H9 (cell line): ENCODE data around the gene ZMYND12. TPM values are rescaled to one million over a fixed set of nuclear protein-coding genes. Genes with fewer than 3 reads are reported as not detected.

ENCODE experiments used
- DNase-seq: peaks from one replicate; pipeline ENCODE4 v3.0.0-alpha.2; 2017
- H2AFZ ChIP-seq: one replicate; pipeline ENCODE4 v1.6.1; 2013; ENCODE audit warnings: mild to moderate bottlenecking, low read length, control low read depth, moderate library complexity
- H2AK5ac ChIP-seq: 2 replicates; pipeline ENCODE4 v1.6.1; 2013; ENCODE audit warnings: low read length, control low read depth, mixed read lengths; ENCODE audit not compliant: insufficient read length
- H2BK120ac ChIP-seq: one replicate; pipeline ENCODE4 v1.6.1; 2013; ENCODE audit warnings: low read depth, mild to moderate bottlenecking, low read length, control low read depth, inconsistent platforms; ENCODE audit not compliant: poor library complexity, severe bottlenecking
- H2BK12ac ChIP-seq: 2 replicates; pipeline ENCODE4 v1.6.1; 2013; ENCODE audit warnings: low read length, control low read depth, mixed read lengths, low read depth; ENCODE audit not compliant: insufficient read length
- H2BK15ac ChIP-seq: 2 replicates; pipeline ENCODE4 v1.6.1; 2013; ENCODE audit warnings: low read depth, low read length, control low read depth
- H2BK20ac ChIP-seq: one replicate; pipeline ENCODE4 v1.6.1; 2013; ENCODE audit warnings: low read depth, mild to moderate bottlenecking, low read length, control low read depth, inconsistent platforms; ENCODE audit not compliant: poor library complexity, severe bottlenecking
- H2BK5ac ChIP-seq: 2 replicates; pipeline ENCODE4 v1.6.1; 2013; ENCODE audit warnings: low read length, control low read depth, mixed read lengths; ENCODE audit not compliant: insufficient read length
- H3K14ac ChIP-seq: 2 replicates; pipeline ENCODE4 v1.6.1; 2013; ENCODE audit warnings: low read length, control low read depth; ENCODE audit not compliant: insufficient read depth
- H3K18ac ChIP-seq: 2 replicates; pipeline ENCODE4 v1.6.1; 2013; ENCODE audit warnings: low read depth, mild to moderate bottlenecking, mixed read lengths, low read length, control low read depth; ENCODE audit not compliant: insufficient read length
- H3K23ac ChIP-seq: 2 replicates; pipeline ENCODE4 v1.6.1; 2013; ENCODE audit warnings: low read length, control low read depth, mixed read lengths, low read depth; ENCODE audit not compliant: insufficient read length
- H3K23me2 ChIP-seq: 2 replicates; pipeline ENCODE4 v1.6.1; 2013; ENCODE audit warnings: low read depth, mild to moderate bottlenecking, mixed read lengths, low read length, control low read depth; ENCODE audit not compliant: insufficient read length, poor library complexity, severe bottlenecking
- H3K27ac ChIP-seq: 2 replicates; pipeline ENCODE4 v1.5.1; 2013; ENCODE audit warnings: low read length, control low read depth, mixed read lengths, low read depth; ENCODE audit not compliant: insufficient read length
- H3K27me3 ChIP-seq: 2 replicates; pipeline ENCODE4 v1.6.1; 2013; ENCODE audit warnings: low read length, control low read depth, inconsistent platforms; ENCODE audit not compliant: insufficient read depth
- H3K4ac ChIP-seq: 2 replicates; pipeline ENCODE4 v1.6.1; 2013; ENCODE audit warnings: low read depth, mild to moderate bottlenecking, control low read depth, inconsistent platforms, low read length, moderate library complexity
- H3K4me1 ChIP-seq: 2 replicates; pipeline ENCODE4 v1.6.1; 2013; ENCODE audit warnings: low read length, control low read depth, inconsistent platforms; ENCODE audit not compliant: insufficient read depth
- H3K4me2 ChIP-seq: 2 replicates; pipeline ENCODE4 v1.6.1; 2013; ENCODE audit warnings: low read length, control low read depth, mixed read lengths; ENCODE audit not compliant: insufficient read length, insufficient read depth
- H3K56ac ChIP-seq: 2 replicates; pipeline ENCODE4 v1.6.1; 2013; ENCODE audit warnings: low read depth, mild to moderate bottlenecking, mixed read lengths, low read length, control low read depth; ENCODE audit not compliant: insufficient read length
- H3K79me1 ChIP-seq: 2 replicates; pipeline ENCODE4 v1.6.1; 2013; ENCODE audit warnings: low read depth, mild to moderate bottlenecking, moderate library complexity, low read length, control low read depth, inconsistent platforms; ENCODE audit not compliant: insufficient read depth, poor library complexity, severe bottlenecking
- H3K79me2 ChIP-seq: 2 replicates; pipeline ENCODE4 v1.6.1; 2013; ENCODE audit warnings: low read length, control low read depth, inconsistent platforms; ENCODE audit not compliant: insufficient read depth
- H3K9ac ChIP-seq: 2 replicates; pipeline ENCODE4 v1.6.1; 2013; ENCODE audit warnings: low read length, control low read depth, mixed read lengths; ENCODE audit not compliant: insufficient read length; ENCODE audit errors: extremely low read depth
- H3K9me3 ChIP-seq: one replicate; pipeline ENCODE4 v1.6.1; 2013; ENCODE audit warnings: low read depth, low read length, inconsistent platforms; ENCODE audit not compliant: control insufficient read depth
- H3T11ph ChIP-seq: one replicate; pipeline ENCODE4 v1.6.1; 2013; ENCODE audit warnings: mild to moderate bottlenecking, low read length, control low read depth, inconsistent platforms
- H4K20me1 ChIP-seq: one replicate; pipeline ENCODE4 v1.6.1; 2013; ENCODE audit not compliant: control insufficient read depth, insufficient read length, insufficient read depth
- H4K5ac ChIP-seq: 2 replicates; pipeline ENCODE4 v1.6.1; 2013; ENCODE audit warnings: low read depth, mild to moderate bottlenecking, mixed read lengths, low read length, control low read depth; ENCODE audit not compliant: insufficient read length
- H4K8ac ChIP-seq: replicated peaks from 2 replicates; pipeline ENCODE4 v1.6.1; 2013; ENCODE audit warnings: low read length, control low read depth, mixed read lengths, low read depth; ENCODE audit not compliant: insufficient read length
- H4K91ac ChIP-seq: 2 replicates; pipeline ENCODE4 v1.6.1; 2013; ENCODE audit warnings: low read depth, mild to moderate bottlenecking, moderate library complexity, mixed read lengths, low read length, control low read depth; ENCODE audit not compliant: insufficient read length
- H3K27ac Mint-ChIP-seq, 3 experiments: 2 replicates in 2 of 3; 3 replicates in 1 of 3; pipeline ENCODE4 v1.8.0; 2020 to 2021; ENCODE audit warnings: mixed read lengths in 3 of 3, mild to moderate bottlenecking in 1 of 3, moderate library complexity in 1 of 3
- H3K27me3 Mint-ChIP-seq: 2 replicates; pipeline ENCODE4 v1.8.0; 2021; ENCODE audit warnings: low read depth, mild to moderate bottlenecking, moderate library complexity, mixed read lengths
- H3K36me3 Mint-ChIP-seq, 3 experiments: 2 replicates in 2 of 3; 3 replicates in 1 of 3; pipeline ENCODE4 v1.8.0; 2020 to 2021; ENCODE audit warnings: low read depth in 3 of 3, mixed read lengths in 3 of 3; ENCODE audit not compliant: insufficient read depth in 1 of 3
- H3K4me1 Mint-ChIP-seq, 2 experiments: 2 replicates each; pipeline ENCODE4 v1.8.0; 2020; ENCODE audit warnings: mixed read lengths in 2 of 2
- H3K4me3 Mint-ChIP-seq, 2 experiments: 2 replicates in 1 of 2; 3 replicates in 1 of 2; pipeline ENCODE4 v1.8.0; 2020 to 2021; ENCODE audit warnings: mild to moderate bottlenecking in 2 of 2, mixed read lengths in 2 of 2, moderate library complexity in 1 of 2
- H3K9me3 Mint-ChIP-seq, 2 experiments: 2 replicates in 1 of 2; 3 replicates in 1 of 2; pipeline ENCODE4 v1.8.0; 2020; ENCODE audit warnings: mild to moderate bottlenecking in 2 of 2, mixed read lengths in 2 of 2, moderate library complexity in 1 of 2
- WGBS: extraction: QIAGEN DNeasy Blood & Tissue Kit; methylation state at CpG from one replicate; pipeline ENCODE4 v1.1.7; 2013; ENCODE audit warnings: missing lambda C conversion rate, low lambda C conversion rate, mixed read lengths; ENCODE audit not compliant: insufficient read length; ENCODE audit errors: extremely low coverage; 5-methylcytosine and 5-hydroxymethylcytosine counted together
- total RNA-seq: library from RNA; stranded (reverse); gene quantifications from 2 replicates; pipeline ENCODE4 v1.2.1, GENCODE V29; 2021
- TF ChIP-seq, protein P1 (sequence below): fragments of 200-600 bp; sonication (generic); conservative IDR thresholded peaks from 3 replicates; pipeline ENCODE4 v1.8.0; 2021; ENCODE audit warnings: antibody characterized with exemption, mild to moderate bottlenecking

Gene ZMYND12
- total RNA-seq, 1 experiment from 2014 or later: 0.42 TPM

GRCh38 chr1:42399315-42400100 lies 56.3 kb downstream of the ZMYND12 start:
- Histone ChIP-seq H2BK20ac (no peak overlapping the region), H3K27me3 (no peaks in the 10 kb centered on the region), H2BK5ac (no peak overlapping the region), H4K20me1 (no peaks in the 10 kb centered on the region), H2BK15ac (no peak overlapping the region), H3K4me1 (no peaks in the 10 kb centered on the region), H4K8ac (no peak overlapping the region), H3K9me3 (no peaks in the 10 kb centered on the region), H3K18ac (no peak overlapping the region), H2BK120ac (no peak overlapping the region), H2AK5ac (no peak overlapping the region), H3K79me2 (no peaks in the 10 kb centered on the region), H3K27ac (no peak overlapping the region), H3T11ph (no peak overlapping the region), H3K23ac (no peak overlapping the region), H3K79me1 (no peaks in the 10 kb centered on the region), H4K91ac (no peak overlapping the region), H3K4ac (no peak overlapping the region), H3K4me2 (no peak overlapping the region), H4K5ac (no peak overlapping the region), H3K14ac (no peak overlapping the region), H2BK12ac (no peak overlapping the region), H3K23me2 (no peaks in the 10 kb centered on the region), H3K56ac (no peak overlapping the region), H3K9ac (no peak overlapping the region), H2AFZ (no peak overlapping the region)
- Mint-ChIP-seq H3K9me3 (no peaks in the 10 kb centered on the region), H3K36me3 (peaks cover 0 to 3% (median under 1%) of the 10 kb centered on the region in 3 experiments; a peak in 3 of 7 replicates), H3K4me3 (no peak overlapping the region), H3K4me1 (no peaks in the 10 kb centered on the region), H3K27ac (no peak overlapping the region), H3K27me3 (no peaks in the 10 kb centered on the region)
- DNase-seq: no peak
- TF ChIP-seq, protein P1, sequence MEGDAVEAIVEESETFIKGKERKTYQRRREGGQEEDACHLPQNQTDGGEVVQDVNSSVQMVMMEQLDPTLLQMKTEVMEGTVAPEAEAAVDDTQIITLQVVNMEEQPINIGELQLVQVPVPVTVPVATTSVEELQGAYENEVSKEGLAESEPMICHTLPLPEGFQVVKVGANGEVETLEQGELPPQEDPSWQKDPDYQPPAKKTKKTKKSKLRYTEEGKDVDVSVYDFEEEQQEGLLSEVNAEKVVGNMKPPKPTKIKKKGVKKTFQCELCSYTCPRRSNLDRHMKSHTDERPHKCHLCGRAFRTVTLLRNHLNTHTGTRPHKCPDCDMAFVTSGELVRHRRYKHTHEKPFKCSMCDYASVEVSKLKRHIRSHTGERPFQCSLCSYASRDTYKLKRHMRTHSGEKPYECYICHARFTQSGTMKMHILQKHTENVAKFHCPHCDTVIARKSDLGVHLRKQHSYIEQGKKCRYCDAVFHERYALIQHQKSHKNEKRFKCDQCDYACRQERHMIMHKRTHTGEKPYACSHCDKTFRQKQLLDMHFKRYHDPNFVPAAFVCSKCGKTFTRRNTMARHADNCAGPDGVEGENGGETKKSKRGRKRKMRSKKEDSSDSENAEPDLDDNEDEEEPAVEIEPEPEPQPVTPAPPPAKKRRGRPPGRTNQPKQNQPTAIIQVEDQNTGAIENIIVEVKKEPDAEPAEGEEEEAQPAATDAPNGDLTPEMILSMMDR: no peak
- WGBS: no CpG with 5 or more reads among the region's 10 CpGs
